ENCODE data around the gene ZSCAN20. TPM values are rescaled to one million over a fixed set of nuclear protein-coding genes. Genes with fewer than 3 reads are reported as not detected.
"Not testable (repeated sequence)": the region's sequence is repeated elsewhere in the genome, so short reads cannot be mapped to it uniquely, and the experiment has no call there.

ZSCAN20 gene
- polyA plus RNA-seq, 1 donor = 5.9 TPM

DNA sequence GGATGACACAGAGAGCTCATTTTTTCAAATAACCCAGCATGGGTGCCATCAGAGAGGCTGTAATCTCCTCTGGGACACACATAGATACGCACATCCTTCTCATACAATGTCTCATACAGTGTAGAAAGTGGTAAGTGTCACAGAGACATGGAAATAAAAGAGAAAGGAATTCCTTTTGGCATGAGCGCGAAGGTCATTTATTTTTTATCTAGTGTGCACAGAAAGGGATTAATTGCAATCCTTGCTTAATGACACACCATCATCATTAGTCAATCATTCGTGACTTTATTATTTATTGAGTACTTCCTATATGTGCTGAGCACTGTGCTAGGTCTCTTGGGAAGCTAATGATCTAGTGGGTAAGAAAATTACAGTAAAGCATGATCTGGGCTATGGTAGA lies 5.0 kb downstream of the ZSCAN20 start:
- no peak for DNase-seq

DNA sequence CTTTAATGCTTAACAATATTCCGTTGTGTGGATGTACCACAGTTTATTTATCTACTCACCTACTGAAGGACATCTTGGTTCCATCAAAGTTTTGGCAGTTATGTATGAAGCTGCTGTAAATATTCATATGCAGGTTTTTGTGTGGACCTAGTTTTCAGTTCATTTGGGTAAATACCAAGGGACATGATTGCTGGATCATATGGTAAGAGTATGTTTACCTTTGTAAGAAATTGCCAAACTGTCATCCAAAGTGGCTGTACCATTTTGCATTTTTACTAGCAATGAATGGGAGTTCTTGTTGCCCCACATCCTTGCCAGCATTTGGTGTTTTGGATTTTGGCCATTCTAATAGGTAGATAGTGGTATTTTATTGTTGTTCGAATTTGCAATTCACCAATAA lies 10.0 kb downstream of the ZSCAN20 start:
- DNase-seq = no peak

DNA sequence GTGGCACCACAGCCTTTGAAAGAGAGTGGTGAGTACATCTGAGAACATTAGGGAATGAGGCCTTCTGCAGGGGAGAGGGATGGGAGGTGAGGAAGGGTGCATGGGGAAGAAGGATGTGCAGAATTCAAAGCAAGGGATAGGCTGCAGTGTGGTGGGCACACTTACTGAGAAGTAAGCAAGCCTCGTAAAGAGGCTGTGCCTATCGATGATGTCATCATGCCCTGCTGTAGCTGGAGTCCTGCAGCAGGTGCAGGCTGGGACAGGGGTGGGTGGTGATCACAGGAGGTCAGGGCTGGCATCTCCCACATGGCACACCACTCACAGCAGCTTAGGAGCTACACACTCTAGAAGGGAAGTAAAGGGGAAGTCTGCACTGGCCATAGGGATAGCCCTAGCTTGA lies 16.2 kb downstream of the ZSCAN20 start:
- DNase-seq = no peak

DNA sequence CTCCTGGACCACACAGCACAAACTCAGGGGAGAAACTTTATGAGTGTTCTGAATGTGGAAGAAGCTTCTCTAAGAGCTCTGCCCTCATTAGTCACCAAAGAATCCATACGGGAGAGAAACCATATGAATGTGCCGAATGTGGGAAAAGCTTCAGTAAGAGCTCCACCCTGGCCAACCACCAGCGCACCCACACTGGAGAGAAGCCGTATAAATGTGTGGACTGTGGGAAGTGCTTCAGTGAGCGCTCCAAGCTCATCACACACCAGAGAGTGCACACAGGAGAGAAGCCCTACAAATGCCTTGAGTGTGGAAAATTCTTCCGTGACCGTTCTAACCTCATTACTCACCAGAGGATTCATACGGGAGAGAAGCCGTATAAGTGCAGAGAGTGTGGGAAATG lies 22.5 kb downstream of the ZSCAN20 start:
- no peak for DNase-seq

GRCh38 chr1:33497410-33497809 lies 25.0 kb downstream of the ZSCAN20 start:
- DNase-seq = no peak

DNA sequence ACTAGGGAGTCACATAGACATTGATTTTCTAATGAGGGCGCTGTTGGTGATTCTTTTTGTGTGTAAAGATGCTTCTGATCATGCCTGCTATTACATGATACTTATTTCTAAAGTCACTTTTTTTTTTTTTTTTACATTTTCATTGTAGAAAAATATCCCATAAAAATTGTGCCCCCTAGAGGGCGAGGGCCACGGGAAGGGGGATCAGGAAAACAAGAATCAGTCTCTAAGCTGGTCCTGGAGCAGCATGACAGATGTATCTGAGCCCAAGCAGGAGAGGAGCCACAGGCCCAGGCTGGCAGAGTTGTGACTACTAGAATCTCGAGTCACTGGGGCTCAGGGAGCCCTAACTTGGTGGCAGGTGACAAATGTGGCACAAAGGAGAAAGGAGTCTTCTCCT lies 28.1 kb downstream of the ZSCAN20 start:
- no peak for DNase-seq

DNA sequence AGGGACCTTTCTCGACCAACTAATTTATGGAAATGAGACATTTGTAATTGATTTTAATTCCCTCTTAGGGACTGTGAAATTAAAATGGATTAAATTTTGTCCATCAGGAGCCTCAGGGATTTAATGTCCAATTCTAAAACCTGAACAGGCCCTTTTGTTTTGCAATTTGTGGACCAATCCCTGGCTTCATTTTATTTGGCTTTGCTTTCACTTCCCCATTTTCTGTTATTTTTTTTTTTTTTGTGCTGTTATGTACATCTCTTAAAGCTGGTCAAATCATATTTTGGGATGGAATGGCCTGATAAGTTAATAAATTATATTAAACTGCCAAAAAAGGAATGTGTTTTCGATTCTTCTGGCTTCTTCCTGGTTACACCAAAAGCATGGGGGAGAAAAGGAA lies 28.9 kb downstream of the ZSCAN20 start:
- no peak for DNase-seq

- DNase-seq = no peak
These were observed 29.3 kb downstream of the ZSCAN20 start for GRCh38 chr1:33501774-33502173.

DNA sequence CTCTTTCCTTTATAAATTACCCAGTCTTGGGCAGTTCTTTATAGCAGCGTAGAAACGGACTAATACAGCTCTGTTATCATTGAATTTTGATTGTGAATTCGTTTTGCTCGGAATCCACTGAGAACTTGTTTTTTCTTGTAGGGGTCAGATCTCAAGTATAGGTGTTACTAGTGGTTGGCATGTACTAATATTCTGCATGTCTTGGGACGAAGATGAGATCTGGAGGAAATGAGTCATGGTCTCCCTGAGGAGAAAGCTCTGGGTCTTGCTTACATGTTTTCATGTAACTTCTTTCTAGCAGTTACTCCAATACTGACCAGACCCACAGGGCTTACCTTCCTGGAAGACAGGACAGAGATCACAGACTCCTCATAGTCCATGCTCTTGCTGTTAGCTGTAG lies 30.3 kb downstream of the ZSCAN20 start:
- DNase-seq = no peak

GRCh38 chr1:33503506-33503905 lies 31.1 kb downstream of the ZSCAN20 start:
- no peak for DNase-seq

- no peak for DNase-seq
These were observed 35.2 kb downstream of the ZSCAN20 start for GRCh38 chr1:33507661-33508060.

GRCh38 chr1:33508151-33508550 lies 35.7 kb downstream of the ZSCAN20 start:
- no peak for DNase-seq

DNA sequence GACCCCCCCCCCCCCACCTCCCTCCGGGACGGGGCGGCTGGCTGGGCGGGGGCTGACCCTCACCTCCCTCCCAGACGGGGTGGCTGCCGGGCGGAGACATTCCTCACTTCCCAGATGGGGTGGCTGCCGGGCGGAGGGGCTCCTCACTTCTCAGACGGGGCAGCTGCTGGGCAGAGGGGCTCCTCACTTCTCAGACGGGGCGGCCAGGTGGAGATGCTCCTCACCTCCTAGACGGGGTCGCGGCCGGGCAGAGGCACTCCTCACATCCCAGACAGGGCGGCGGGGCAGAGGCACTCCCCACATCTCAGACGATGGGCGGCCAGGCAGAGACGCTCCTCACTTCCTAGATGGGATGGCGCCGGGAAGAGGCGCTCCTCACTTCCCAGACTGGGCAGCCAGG lies 36.8 kb downstream of the ZSCAN20 start:
- not testable (repeated sequence) for DNase-seq

DNA sequence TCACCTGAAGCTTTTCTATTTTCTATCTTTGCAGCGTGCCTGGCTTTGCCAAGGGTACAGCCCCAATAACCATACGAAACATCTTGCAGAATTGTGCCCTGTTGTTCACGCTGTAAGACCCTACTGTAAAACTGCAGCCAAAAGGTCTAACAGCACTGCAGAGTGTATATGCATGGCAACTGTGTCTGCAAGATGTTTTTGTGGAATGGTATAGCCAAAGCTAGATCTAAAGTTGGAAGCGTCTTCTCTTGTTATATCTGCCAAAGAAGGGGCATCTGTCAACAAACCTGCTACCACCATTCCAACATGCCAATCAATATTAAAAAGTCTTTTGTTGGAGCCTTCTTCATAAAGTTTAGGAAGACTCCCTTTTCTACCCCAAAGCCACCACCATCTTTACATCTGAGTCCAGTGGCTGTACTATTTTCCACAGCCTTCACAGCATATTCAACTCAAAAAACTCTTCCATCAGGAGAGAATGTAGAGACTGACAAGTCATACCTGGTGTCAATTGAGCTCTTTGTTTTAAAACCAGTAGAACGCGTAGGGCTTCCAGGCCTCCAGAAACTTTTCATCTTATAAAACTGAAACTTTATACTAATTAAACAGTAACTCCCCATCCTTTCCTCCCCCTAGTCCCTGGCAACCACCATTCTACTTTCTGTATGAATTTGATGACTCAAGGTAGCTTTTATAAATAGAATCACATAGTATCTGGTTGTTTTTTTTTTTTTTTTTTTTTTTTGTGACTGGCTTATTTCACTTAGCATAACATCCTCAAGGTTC lies 40.0 kb downstream of the ZSCAN20 start:
- no peak for DNase-seq

- DNase-seq = no peak
These were observed 42.7 kb downstream of the ZSCAN20 start for GRCh38 chr1:33515112-33515511.

- no peak for DNase-seq
These were observed 43.2 kb downstream of the ZSCAN20 start for GRCh38 chr1:33515607-33516006.

GRCh38 chr1:33516428-33516827 lies 44.0 kb downstream of the ZSCAN20 start:
- no peak for DNase-seq

- no peak for DNase-seq
These were observed 44.6 kb downstream of the ZSCAN20 start for GRCh38 chr1:33516891-33517567.

- no peak for DNase-seq
These were observed 45.3 kb downstream of the ZSCAN20 start for GRCh38 chr1:33517596-33518250.

DNA sequence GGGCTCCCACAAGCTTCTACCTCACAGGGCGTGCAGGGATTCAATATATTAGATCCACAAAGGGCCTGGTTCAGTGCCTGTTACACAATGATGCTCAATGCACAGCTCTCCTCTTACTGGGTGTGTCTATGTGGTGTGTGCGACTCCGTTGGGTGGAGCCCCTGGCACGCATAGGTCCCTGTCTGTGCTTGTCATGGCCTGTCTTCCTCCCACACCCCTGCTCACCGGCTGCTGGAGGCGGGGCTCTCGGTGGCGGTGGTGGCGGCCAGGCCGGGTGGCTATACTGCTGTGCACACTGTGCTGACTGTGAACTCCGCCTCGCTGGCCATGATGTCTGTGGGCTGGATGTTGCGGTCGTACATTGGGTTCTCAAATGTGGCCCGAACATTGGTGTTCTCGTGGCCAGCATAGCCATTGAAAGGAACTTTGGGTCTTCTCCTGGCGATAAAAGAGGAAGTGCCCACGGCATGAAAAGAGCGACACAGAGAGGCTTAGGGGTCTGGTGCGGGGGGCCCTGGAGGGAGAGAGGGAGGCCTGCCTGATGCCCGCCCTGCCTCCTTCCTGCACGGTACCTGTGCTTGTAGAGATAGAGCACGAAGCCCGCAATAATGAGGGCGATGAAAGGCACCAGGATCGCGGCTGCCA lies 46.9 kb downstream of the ZSCAN20 start:
- no peak for DNase-seq

GRCh38 chr1:33524586-33524985 lies 52.1 kb downstream of the ZSCAN20 start:
- DNase-seq = no peak

DNA sequence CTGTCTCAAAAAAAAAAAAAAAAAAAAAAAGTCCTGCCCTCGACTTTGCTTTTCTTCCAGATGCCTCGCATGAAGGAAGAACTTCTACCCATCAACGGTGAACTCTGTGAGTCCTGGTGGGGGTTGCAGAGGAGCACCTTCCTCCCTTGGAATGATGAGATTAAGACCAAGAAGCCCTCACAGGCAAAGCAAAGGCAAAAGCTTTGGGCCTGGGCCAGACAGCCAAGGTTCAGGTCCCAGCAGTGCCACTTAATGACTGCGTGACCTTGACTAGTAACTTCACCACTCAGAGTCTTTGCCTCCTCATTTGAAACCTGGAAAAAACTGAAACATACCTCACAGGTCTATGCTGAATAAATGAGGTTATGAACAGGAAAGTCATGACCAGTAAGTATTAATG lies 55.5 kb downstream of the ZSCAN20 start:
- no peak for DNase-seq

DNA sequence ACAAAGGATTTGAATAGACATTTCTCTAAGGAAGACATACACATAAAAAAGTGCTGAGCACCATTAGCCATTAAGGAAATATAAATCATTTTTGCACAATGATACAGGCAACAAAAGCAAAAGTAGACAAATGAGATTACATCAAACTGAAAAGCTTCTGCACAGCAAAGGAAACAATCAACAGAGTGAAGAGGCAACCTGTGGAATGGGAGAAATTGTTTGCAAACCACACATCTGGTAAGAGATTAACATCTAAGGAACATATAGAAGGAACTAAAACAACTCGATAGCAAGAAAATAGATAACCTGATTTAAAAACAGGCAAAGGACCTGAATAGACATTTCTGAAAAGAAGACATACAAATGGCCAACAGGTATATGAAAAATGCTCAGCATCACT lies 57.5 kb downstream of the ZSCAN20 start:
- DNase-seq = no peak
